GM18507 (cell line): Measurements from ENCODE around the gene AGO1.
"Not testable (repeated sequence)": the region's sequence is repeated elsewhere in the genome, so short reads cannot be mapped to it uniquely, and the experiment has no call there.

ENCODE experiments used
- DNase-seq: peaks from one replicate; pipeline ENCODE4 v3.0.0; 2011; ENCODE audit warnings: low read depth; ENCODE audit not compliant: insufficient read length; ENCODE audit errors: extremely low spot score
- FAIRE-seq: peaks from 2 replicates; lab custom pipeline; 2011; peaks lifted over from hg19 to GRCh38; lab: Jason Lieb, UNC

Gene AGO1

DNA sequence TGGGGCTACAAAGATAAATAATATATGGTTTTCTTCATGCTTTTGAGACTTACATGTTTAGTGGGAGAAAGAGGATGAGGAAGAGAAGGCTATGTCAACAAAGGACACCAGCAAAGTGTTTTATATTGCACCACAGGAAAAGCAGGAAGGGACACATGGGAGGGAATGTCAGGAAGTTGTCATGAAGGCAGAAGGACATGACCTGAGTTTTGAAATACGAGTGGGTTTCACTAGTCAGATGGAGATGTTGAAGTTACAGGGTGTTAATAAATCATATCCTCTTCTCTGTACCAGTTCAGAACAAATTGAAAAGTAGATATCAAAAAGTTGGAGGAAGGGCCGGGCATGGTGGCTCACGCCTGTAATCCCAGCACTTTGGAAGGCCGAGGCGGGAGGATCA, 18.2 kb upstream of the AGO1 start:
- no peak for FAIRE-seq
- DNase-seq: no peak

DNA sequence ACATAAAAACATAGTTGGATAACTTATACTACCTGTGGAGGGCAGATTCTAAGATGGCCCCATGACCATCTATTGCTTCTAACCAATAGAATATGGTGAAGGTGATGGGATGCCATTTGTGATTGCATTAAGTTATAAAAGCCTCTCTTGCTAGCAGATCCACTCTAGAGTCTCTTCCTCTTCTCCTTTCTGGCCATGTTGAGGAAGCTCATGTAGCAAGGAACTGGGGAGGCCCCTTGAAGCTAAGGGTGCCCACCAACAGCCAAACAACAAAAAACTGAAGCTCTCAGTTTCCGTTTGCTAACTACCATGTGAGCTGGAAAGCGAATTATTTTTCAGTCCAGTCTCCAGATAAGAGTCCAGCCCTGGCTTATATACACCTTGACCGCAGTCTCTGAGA, 16.0 kb upstream of the AGO1 start:
- FAIRE-seq: no peak
- DNase-seq: no peak

DNA sequence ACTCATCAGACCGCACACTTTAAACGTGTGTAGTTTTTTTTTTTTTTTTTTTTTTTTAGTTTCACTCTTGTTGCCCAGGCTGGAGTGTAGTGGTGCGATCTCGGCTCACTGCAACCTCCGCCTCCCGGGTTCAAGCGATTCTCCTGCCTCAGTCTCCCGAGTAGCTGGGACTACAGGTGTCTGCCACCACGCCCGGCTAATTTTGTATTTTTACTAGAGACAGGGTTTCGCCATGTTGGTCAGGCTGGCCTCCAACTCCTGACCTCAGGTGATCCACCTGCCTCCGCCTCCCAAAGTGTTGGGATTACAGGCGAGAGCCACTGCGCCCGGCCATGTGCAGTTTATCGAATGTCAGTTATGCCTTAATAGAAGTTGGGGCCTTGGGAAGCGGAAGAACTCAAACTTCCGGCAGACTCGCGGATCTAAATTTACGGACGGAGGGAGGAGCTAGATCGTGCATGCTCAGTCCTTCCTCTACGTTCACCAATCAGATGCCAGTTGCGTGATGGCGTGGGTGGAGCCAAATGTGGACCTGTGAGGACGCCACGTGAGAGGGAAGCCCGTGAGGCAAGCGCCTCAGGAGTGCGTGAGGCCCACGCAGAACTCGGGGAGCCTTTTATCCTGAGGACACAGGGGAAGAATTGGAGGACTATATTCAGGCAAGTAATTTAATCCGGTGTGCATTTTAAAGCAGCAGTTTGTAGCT, 13.6 kb upstream of the AGO1 start:
- not testable (repeated sequence) for DNase-seq, FAIRE-seq

DNA sequence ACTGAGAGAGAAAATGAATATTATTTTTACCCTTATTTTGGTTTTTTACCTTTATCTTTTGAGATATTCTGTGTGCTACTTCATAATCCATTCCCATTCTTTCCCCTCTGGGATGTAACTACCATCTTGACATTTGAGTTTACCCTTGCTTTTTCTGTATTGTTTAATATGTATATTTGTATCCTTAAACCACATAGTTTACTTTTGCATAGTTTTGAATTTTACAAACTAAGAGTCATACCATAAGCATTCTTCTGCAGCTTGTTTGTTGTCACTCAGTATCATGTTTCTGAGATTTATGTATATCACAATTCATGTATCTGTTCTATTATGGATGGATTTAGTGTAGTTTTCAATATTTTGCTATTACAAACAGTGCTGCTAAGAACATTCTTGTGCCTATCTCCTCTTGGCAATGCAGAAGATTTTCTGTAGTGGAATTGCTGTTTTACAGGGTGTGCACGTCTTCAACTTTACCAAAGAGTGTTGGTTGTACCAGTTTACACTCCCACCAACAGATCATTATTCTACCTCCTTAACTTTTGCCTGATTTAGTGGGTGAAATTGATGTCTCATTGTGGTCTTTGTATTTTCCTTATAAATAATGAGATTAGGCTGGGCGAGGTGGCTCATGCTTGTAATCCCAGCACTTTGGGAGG, 12.2 kb upstream of the AGO1 start:
- no peak for FAIRE-seq
- no peak for DNase-seq

DNA sequence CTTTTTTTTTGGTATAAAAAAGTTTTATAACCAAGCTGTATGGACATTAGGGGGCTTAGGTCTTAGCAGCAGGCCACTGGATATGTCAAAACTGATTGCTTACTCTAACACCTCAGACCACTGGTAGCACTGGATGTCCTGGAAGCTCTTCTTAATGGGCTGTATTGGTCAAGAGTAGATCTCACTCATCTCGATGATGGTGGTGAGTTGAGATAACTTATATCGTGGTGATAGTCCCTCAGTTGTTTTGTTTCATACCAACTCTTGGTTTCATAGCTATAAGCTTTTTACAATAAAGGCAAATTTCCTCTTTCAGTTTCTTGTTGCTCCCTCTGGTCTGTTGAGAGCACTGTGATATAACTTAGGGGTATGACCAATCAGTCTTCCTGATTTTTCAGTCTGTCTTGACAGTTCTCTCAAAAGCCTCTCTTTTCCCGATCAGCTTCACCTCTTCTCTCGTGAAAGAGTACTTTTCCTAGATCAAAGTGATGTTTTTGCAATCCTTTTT, 9.7 kb upstream of the AGO1 start:
- FAIRE-seq: peak; percentile 48

DNA sequence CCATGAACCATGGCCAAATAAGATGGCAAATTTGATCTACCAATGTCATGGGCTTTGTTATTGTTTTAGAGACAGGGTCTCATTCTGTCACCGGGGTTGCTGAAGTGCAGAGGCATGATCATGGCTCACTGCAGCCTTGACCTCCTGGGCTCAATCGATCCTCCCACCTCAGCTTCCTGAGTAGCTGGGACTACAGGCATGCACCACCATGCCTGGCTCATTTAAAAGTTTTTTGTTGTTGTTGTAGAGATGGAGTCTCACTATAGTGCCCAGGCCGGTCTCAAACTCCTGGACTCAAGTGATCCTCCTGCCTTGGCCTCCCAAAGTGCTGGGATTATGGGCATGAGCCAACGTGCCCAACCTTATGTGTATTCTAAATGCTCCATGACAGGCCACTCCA, 8.9 kb upstream of the AGO1 start:
- DNase-seq, FAIRE-seq: not testable (repeated sequence)

More for the DNA sequence above, 9.7 kb upstream of the AGO1 start:
- no peak for DNase-seq

DNA sequence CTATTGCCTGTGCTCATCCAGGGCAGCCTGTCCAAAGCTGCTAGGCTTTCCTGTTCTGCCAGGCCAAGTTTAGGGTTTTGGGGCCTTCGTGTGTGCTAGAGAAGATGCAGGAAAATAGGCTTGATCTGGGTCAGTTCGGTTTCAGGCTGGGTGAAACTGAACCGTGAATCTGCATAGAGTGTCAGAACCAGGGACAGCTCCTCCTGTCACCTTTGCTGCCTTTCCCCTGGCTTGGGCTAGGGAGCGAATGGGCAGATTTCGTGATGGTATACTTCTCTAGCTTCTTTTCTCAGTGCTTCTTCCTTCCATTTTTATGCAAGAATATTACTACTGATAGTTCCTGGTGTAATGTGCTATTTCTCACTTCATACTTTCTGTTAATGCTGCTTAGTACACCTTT, 6.0 kb upstream of the AGO1 start:
- FAIRE-seq: no peak

DNA sequence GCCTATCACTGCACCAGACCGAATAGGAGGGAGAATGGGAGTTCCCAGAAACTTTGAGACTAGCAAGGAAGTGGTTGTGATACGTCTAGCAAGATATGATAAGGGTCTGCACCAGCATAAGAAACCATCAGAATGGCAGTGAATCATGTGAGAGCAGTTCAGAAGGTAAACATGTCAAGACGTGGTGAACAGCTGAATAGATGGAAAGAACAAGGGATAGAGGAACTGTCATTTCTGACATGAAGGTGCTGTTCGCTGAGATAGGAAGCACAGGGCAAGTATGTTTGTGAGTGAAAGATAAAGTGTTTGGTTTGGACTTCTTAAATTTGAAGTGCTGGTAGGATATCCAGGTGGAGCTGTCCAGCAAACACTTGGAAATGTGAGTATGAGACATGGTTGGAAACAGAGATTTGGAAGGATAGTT, 1.1 kb upstream of the AGO1 start:
- FAIRE-seq (no peak), DNase-seq (no peak)

More for the DNA sequence above, 6.0 kb upstream of the AGO1 start:
- DNase-seq: no peak

DNA sequence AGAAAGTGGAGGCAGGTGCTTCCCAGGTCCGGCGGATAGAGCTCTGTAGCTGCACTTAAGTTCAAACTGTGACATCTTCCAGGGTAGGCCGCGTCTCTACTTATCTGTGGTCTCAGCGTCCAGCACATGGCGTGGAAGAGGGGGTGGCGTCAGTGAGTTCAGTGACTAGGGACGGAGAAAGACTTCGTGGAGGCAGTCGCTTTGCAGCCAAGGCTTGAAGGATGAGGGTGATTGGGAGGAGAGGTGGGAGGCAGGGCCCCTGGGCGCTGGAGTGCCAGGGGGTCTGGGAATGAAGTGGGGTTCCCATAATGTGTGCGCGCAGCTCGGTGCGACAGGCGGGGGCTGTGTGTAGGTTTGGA, 444 bp upstream of the AGO1 start:
- FAIRE-seq (no peak), DNase-seq (no peak)

DNA sequence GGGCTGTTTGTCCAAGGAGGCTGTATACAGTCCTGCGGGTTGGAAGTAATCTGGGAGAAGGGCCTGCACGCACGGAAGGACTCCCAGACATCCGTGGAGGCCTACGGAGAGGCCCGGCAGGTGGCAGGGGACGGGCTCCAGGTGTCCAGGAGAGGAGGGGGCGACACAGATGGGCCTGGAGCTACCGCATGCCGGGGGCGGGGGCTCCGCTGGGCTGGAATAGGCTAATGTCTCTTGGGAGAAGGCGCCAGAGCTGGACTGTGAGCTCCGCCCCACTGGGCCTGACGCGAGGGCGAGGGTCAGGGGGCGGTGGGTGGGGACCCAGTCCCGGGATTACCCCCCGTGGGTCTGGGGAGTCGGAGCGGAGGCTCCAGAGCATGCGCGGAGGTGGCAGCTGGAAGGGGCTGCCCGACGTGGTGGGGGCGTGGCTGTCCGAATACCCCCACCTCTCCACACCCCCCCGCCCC, 659 bp downstream of the AGO1 start:
- DNase-seq (peak; percentile 14), FAIRE-seq (no peak)

DNA sequence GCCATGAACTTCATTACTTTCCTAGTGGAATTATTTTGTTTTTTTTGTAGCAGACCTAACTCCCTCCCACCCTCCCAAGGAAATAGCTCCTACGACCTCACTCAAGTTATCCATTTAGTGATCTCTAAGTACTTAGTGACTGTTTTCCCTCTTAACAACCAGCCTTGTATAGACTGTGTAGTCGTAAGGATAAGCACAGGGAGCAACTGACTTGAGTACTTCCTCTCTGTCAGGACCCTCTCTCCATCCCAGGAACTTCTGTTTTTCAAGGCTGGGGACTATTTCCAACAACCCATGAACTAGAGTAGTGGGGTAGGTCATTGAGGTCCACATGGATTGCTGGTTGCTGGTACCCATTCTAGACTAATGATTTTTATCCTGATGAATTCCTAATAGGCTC, 1.9 kb downstream of the AGO1 start:
- FAIRE-seq: no peak
- DNase-seq: no peak

DNA sequence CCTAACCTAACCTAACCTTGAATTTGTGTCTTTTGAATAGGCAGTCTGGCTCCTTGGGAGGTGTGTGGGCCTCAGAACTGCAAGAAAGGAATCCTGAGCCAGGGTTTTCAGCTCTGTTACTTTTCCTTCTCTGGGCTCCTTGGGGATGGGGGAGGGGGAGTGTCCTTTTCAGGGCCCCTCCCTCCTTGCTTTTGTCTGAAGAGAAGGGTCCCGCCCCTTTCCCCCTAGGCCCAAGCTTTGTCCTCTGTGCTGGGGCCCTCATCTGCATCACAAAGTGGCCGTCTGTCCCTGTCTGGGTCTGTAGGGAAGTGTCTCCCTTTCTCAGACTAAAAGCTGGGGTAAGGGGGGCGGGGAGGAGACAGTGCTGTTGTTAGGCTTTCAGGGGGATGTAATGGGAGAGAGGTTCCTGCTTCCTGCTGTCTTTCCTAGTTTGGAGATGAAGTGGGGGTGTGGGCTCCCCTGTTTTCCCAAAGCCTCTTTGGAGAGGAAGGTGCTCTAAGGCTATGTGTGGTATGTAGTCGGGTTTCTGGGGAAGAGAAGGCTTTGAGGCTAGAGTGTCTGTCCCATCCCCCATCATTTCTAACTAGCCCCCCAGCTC, 3.1 kb downstream of the AGO1 start:
- FAIRE-seq (no peak), DNase-seq (no peak)

DNA sequence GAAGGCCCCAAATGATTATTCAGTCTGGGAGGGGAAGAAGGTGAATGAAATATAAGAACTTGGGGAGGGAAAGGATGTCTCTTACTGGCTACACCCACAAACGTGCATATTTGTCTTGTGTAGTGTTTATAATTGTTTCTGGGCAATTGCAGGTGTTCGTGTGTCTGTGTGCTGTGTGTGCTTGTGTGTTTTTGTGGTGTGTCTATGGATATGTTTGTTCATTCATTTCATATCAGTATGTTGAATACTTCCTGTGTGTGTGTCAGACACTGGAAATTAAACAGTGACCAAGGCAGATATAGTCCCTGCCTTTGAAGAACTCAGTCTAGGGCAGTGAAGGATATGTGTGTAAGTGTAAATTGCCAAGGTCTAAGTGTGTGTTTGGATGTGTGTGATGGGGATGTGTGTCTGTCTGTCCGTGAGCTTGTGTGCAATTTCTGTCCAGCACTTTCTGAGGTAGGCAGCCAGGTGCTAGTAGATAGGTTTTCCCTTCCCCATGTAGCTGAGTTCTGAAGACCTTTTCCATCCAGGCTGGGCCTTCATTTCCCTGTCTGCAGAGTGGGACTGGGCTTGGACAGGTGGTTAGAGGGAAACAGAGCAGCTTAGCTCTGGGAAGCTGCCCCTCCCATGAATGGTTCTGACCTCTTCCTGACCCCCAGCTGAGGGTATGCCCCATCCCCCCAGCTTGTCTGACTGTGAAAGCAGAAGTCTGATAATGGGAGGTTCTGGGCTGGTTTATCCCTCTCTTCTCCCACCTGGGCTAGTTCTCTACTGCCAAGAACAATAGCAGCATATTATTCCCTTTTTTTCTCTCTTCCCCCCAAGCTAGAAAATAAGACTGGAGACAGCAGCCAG, 3.8 kb downstream of the AGO1 start:
- DNase-seq (peak; percentile 17), FAIRE-seq (peak; percentile 73)

DNA sequence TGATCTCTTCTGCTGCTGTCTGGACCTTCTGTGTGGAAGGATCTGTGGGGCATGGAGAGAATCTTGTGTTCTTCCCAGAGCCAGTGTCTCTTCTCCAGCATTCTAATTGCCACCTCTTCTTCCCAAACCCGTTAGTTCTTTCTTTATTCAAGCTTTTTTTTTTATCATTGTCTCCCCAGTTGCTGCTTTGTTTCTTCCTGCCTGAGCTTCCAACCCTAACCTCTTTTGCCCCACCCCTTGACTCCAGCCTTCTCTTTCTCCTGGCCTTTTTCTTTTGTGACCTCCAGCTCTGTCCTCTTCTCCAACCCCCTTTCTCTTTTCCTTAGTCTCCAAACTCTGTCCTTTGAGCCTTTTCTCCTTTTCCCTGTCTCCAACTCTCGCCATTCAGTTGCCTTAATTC, 4.5 kb downstream of the AGO1 start:
- FAIRE-seq: no peak
- DNase-seq: no peak

DNA sequence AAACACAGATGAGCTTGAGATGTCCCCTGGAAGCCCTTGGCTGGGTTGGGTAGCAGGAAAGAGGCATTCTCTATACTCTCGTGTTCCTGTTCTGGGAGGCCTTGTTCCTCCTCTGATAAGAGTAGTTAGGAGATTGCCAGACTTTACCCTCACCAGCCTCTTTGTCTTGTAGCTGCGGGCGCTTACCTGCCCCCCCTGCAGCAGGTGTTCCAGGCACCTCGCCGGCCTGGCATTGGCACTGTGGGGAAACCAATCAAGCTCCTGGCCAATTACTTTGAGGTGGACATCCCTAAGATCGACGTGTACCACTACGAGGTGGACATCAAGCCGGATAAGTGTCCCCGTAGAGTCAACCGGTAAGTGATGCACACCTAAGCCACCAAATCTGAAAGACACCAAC, 5.2 kb downstream of the AGO1 start:
- no peak for FAIRE-seq
- DNase-seq: no peak

DNA sequence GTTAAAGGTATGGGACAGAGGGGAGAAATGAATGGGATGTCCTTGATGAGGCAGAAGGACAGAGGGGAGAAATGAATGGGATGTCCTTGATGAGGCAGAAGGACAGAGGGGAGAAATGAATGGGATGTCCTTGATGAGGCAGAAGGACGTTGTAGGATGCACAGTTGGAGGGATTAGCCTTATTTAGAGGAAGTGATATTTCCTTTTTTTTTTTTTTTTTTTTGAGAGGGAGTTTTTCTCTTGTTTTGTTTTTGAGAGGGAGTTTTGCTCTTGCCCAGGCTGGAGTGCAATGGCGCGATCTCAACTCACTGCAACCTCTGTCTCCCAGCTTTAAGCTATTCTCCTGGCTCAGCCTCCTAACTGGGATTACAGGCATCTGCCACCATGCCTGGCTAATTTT, 6.0 kb downstream of the AGO1 start:
- FAIRE-seq, DNase-seq: not testable (repeated sequence)

DNA sequence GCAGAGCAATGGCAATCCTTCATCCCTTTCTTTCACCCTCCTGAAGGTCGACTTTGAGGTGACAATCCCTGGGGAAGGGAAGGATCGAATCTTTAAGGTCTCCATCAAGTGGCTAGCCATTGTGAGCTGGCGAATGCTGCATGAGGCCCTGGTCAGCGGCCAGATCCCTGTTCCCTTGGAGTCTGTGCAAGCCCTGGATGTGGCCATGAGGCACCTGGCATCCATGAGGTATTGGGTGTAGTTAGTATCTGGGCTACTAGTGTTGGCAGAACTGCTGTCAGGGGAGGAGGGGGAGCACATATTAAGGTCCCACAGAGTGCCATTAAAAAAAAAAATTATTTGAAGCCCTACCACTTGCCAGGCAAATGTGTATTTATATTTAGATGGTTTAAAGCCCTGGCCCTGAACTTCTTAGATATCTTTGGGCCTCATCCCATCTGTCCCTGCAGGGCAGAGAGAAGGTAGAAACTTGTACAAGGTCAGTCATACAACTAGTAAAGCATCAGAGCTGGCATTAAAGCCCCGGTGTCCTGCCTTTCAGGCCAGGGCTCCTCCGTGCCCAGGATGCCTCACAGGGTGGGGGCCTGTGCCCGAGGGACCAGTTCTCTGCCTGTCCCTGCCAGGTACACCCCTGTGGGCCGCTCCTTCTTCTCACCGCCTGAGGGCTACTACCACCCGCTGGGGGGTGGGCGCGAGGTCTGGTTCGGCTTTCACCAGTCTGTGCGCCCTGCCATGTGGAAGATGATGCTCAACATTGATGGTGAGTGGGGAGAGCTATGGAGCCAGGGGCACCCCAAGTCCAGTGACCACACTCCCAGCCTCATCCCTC, 10.3 kb downstream of the AGO1 start:
- FAIRE-seq (no peak), DNase-seq (no peak)

DNA sequence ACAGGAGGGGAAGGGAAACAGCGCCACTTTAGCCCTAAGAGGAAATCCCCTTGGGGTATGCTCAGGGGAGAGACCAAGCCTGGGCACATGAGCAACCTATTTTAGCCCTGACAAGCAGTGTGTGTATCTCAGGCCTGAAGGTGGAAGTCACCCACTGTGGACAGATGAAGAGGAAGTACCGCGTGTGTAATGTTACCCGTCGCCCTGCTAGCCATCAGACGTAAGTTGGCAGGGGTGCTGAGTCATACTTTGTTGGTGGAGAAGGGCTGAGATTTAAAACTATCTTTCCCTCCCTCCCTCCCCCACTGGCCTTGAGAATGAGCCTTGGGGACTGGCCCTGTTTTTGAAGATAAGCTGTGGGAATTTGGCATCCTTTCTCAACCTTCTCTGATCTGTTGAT, 11.2 kb downstream of the AGO1 start:
- FAIRE-seq: peak; percentile 89

DNA sequence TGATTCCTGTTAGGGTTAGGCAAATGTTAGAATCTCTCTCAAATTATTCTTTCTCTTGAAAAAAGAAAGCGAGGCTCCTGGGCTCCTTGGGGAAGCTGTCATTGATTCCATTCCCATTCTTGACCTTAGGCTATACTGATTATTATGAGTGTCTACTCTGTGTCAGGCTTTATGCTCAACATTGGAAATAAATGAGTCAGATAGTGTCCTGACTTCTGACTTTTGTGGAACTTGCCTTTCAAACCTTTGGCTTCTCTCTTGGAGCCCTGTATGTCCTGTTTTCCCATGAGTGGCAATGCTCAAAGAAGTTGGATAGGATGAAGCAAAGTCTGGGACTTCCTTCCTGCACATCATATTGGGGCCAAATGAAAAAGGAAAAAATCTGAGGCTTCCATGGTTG, 11.6 kb downstream of the AGO1 start:
- FAIRE-seq: no peak
- no peak for DNase-seq

More for the DNA sequence above, 11.2 kb downstream of the AGO1 start:
- peak; percentile 7 for DNase-seq
